Activated T-helper 1 cell treated with anti-CD3 and anti-CD28 coated beads, Interleukin-12 subunit alpha, Interleukin-12 subunit beta, Interleukin-2, Interleukin-4 antibody, amounts not matched to agents 30 ng/mL and 10 ng/mL and 1 ng/mL, durations not matched to agents 14 hours and 24 hours and 36 hours (primary cell): ENCODE measurements around the gene TNNT2. TPM values are rescaled to one million over a fixed set of nuclear protein-coding genes. Genes with fewer than 3 reads are reported as not detected.

Experiments used
- DNase-seq: peaks from one replicate; pipeline ENCODE4 v3.0.0; 2021; ENCODE audit warnings: low spot score
- H3K27ac Mint-ChIP-seq: one replicate; pipeline ENCODE4 v1.8.0; 2021; ENCODE audit warnings: mild to moderate bottlenecking, mixed read lengths
- H3K27me3 Mint-ChIP-seq: one replicate; pipeline ENCODE4 v1.8.0; 2022; ENCODE audit warnings: mild to moderate bottlenecking, moderate library complexity, mixed read lengths; ENCODE audit not compliant: insufficient read depth
- H3K36me3 Mint-ChIP-seq: one replicate; pipeline ENCODE4 v1.8.0; 2021; ENCODE audit warnings: low read depth, mixed read lengths
- H3K4me1 Mint-ChIP-seq: one replicate; pipeline ENCODE4 v1.8.0; 2021; ENCODE audit warnings: low read depth, mixed read lengths
- H3K4me3 Mint-ChIP-seq: one replicate; pipeline ENCODE4 v1.8.0; 2021; ENCODE audit warnings: mild to moderate bottlenecking, moderate library complexity, mixed read lengths
- H3K9me3 Mint-ChIP-seq: one replicate; pipeline ENCODE4 v1.8.0; 2021; ENCODE audit warnings: mixed read lengths
- intact Hi-C: fragments of 100-400 bp; cut with micrococcal nuclease; formaldehyde crosslinking; loops from one replicate; pipeline ENCODE4 v1.15.1; 2024
- total RNA-seq: library from RNA; stranded (reverse); gene quantifications from 2 replicates; pipeline ENCODE4 v1.2.3, GENCODE V29; 2022

TNNT2 gene
- not detected in 2 replicates for total RNA-seq

GRCh38 chr1:201377611-201378092 is at the start of gene TNNT2:
Gene TNNT2 (minus strand): TSS chr1:201377680. CDS start chr1:201373254, 4,426 bp downstream.
- H3K36me3 Mint-ChIP-seq: no peaks in the 10 kb centered on the region
- no peaks in the 10 kb centered on the region for H3K4me1 Mint-ChIP-seq
- intact Hi-C loops: no loop called here
- H3K4me3 Mint-ChIP-seq: no peak within 1 kb of the TSS
- no peak within 1 kb of the TSS for H3K27ac Mint-ChIP-seq
- peaks cover 10% of the 10 kb centered on the region for H3K27me3 Mint-ChIP-seq
- H3K9me3 Mint-ChIP-seq: no peaks in the 10 kb centered on the region
- no peak for DNase-seq

GRCh38 chr1:201426479-201427310 is 49.2 kb upstream of the TNNT2 start:
- Mint-ChIP-seq H3K9me3 (no peaks in the 10 kb centered on the region), H3K36me3 (no peaks in the 10 kb centered on the region), H3K27me3 (peaks cover 8% of the 10 kb centered on the region), H3K4me1 (no peaks in the 10 kb centered on the region), H3K27ac (no peak overlapping the region), H3K4me3 (no peak overlapping the region)
- intact Hi-C loops: no loop called here
- DNase-seq: no peak

GRCh38 chr1:201424146-201424545 is 46.7 kb upstream of the TNNT2 start:
- no peaks in the 10 kb centered on the region for H3K4me1 Mint-ChIP-seq
- H3K36me3 Mint-ChIP-seq: no peaks in the 10 kb centered on the region
- no peak overlapping the region for H3K4me3 Mint-ChIP-seq
- H3K27ac Mint-ChIP-seq: no peak overlapping the region
- no peaks in the 10 kb centered on the region for H3K9me3 Mint-ChIP-seq
- no peak for DNase-seq
- intact Hi-C loops: no loop called here
- peaks cover 3% of the 10 kb centered on the region for H3K27me3 Mint-ChIP-seq

- no peaks in the 10 kb centered on the region for H3K36me3 Mint-ChIP-seq
These were observed 46.2 kb upstream of the TNNT2 start for GRCh38 chr1:201423655-201424054.

GRCh38 chr1:201422436-201423030 is 45.1 kb upstream of the TNNT2 start:
- no peak for DNase-seq
- intact Hi-C loops: no loop called here
- Mint-ChIP-seq H3K27me3 (peaks cover 3% of the 10 kb centered on the region), H3K36me3 (no peaks in the 10 kb centered on the region), H3K9me3 (no peaks in the 10 kb centered on the region), H3K4me1 (no peaks in the 10 kb centered on the region), H3K27ac (no peak overlapping the region), H3K4me3 (no peak overlapping the region)

More at GRCh38 chr1:201423655-201424054, 46.2 kb upstream of the TNNT2 start:
- H3K9me3 Mint-ChIP-seq: no peaks in the 10 kb centered on the region
- no peak overlapping the region for H3K27ac Mint-ChIP-seq
- H3K4me1 Mint-ChIP-seq: no peaks in the 10 kb centered on the region
- H3K27me3 Mint-ChIP-seq: peaks cover 3% of the 10 kb centered on the region
- intact Hi-C loops: no loop called here
- H3K4me3 Mint-ChIP-seq: no peak overlapping the region
- DNase-seq: no peak

- intact Hi-C loops: no loop called here
- Mint-ChIP-seq H3K27ac (no peak overlapping the region), H3K4me1 (no peaks in the 10 kb centered on the region), H3K36me3 (no peaks in the 10 kb centered on the region), H3K27me3 (peaks cover 3% of the 10 kb centered on the region), H3K4me3 (no peak overlapping the region), H3K9me3 (no peaks in the 10 kb centered on the region)
- no peak for DNase-seq
These were observed 44.5 kb upstream of the TNNT2 start for GRCh38 chr1:201422026-201422425.

GRCh38 chr1:201421041-201421440 is 43.6 kb upstream of the TNNT2 start:
- H3K27ac Mint-ChIP-seq: no peak overlapping the region

GRCh38 chr1:201420608-201421002 is 43.1 kb upstream of the TNNT2 start:
- Mint-ChIP-seq H3K27ac (no peak overlapping the region), H3K27me3 (peaks cover 6% of the 10 kb centered on the region), H3K4me1 (no peaks in the 10 kb centered on the region), H3K9me3 (no peaks in the 10 kb centered on the region), H3K36me3 (no peaks in the 10 kb centered on the region), H3K4me3 (no peak overlapping the region)
- intact Hi-C loops: no loop called here
- no peak for DNase-seq

More at GRCh38 chr1:201421041-201421440, 43.6 kb upstream of the TNNT2 start:
- H3K27me3 Mint-ChIP-seq: peaks cover 6% of the 10 kb centered on the region
- no peaks in the 10 kb centered on the region for H3K9me3 Mint-ChIP-seq
- DNase-seq: no peak
- intact Hi-C loops: no loop called here
- no peaks in the 10 kb centered on the region for H3K4me1 Mint-ChIP-seq
- no peaks in the 10 kb centered on the region for H3K36me3 Mint-ChIP-seq
- no peak overlapping the region for H3K4me3 Mint-ChIP-seq

GRCh38 chr1:201419746-201420607 is 42.5 kb upstream of the TNNT2 start:
- intact Hi-C loops: no loop called here
- no peak for DNase-seq
- Mint-ChIP-seq H3K9me3 (no peaks in the 10 kb centered on the region), H3K4me3 (no peak overlapping the region), H3K36me3 (no peaks in the 10 kb centered on the region), H3K27me3 (peaks cover 8% of the 10 kb centered on the region), H3K4me1 (no peaks in the 10 kb centered on the region), H3K27ac (no peak overlapping the region)

GRCh38 chr1:201419256-201419655 is 41.8 kb upstream of the TNNT2 start:
- H3K36me3 Mint-ChIP-seq: no peaks in the 10 kb centered on the region
- no peaks in the 10 kb centered on the region for H3K4me1 Mint-ChIP-seq
- no peak overlapping the region for H3K27ac Mint-ChIP-seq
- H3K9me3 Mint-ChIP-seq: no peaks in the 10 kb centered on the region
- peaks cover 8% of the 10 kb centered on the region for H3K27me3 Mint-ChIP-seq
- H3K4me3 Mint-ChIP-seq: no peak overlapping the region
- DNase-seq: no peak
- intact Hi-C loops: no loop called here

GRCh38 chr1:201418461-201418860 is 41.0 kb upstream of the TNNT2 start:
- intact Hi-C loops: no loop called here
- Mint-ChIP-seq H3K9me3 (no peaks in the 10 kb centered on the region), H3K27ac (no peak overlapping the region), H3K27me3 (peaks cover 8% of the 10 kb centered on the region), H3K4me3 (no peak overlapping the region), H3K36me3 (no peaks in the 10 kb centered on the region), H3K4me1 (no peaks in the 10 kb centered on the region)
- DNase-seq: no peak

- Mint-ChIP-seq H3K36me3 (no peaks in the 10 kb centered on the region), H3K4me3 (no peak overlapping the region), H3K9me3 (no peaks in the 10 kb centered on the region), H3K4me1 (no peaks in the 10 kb centered on the region), H3K27me3 (peaks cover 8% of the 10 kb centered on the region), H3K27ac (no peak overlapping the region)
- DNase-seq: no peak
- intact Hi-C loops: no loop called here
These were observed 36.7 kb upstream of the TNNT2 start for GRCh38 chr1:201414051-201414738.
